Right lobe of liver (tissue), 6 donors: ENCODE results near the gene DNM1L. TPM values are rescaled to one million over a fixed set of nuclear protein-coding genes. Genes with fewer than 3 reads are reported as not detected.

Source experiments
- ATAC-seq, 4 donors: fragments of 200-7000 bp; cut with Tn5 transposase; one replicate each; pipeline ENCODE4 v1.9.1; 2020; ENCODE audit warnings: mild to moderate bottlenecking in 4 of 4, moderate library complexity in 4 of 4
- DNase-seq, 3 donors: peaks; one replicate each; pipeline ENCODE4 v3.0.0-alpha.2; 2020
- H3K27ac ChIP-seq, 3 donors: fragments of 200-600 bp; one replicate each; pipeline ENCODE4 v1.8.0; 2022
- H3K27me3 ChIP-seq, 2 donors: fragments of 200-600 bp; one replicate each; pipeline ENCODE4 v1.8.0; 2022
- H3K36me3 ChIP-seq, 4 donors: fragments of 200-600 bp; sonication (generic) in 1 of 4; one replicate each; pipeline versions ENCODE4 v1.5.1 to v1.8.0; 2017 to 2022; ENCODE audit warnings: control low read depth in 1 of 4
- H3K4me1 ChIP-seq, 4 donors: fragments of 200-600 bp; sonication (generic) in 1 of 4; one replicate each; pipeline versions ENCODE4 v1.5.1 to v1.8.0; 2017 to 2022; ENCODE audit warnings: control low read depth in 1 of 4
- H3K4me3 ChIP-seq, 3 donors: fragments of 200-600 bp; one replicate each; pipeline ENCODE4 v1.8.0; 2022
- H3K9me3 ChIP-seq, 4 donors: fragments of 200-600 bp; sonication (generic) in 1 of 4; one replicate each; pipeline versions ENCODE4 v1.5.1 to v1.8.0; 2017 to 2022; ENCODE audit warnings: control low read depth in 1 of 4
- POLR2A ChIP-seq: fragments of 450-650 bp; IDR thresholded peaks from one replicate; pipeline ENCODE4 v1.6.1; 2017; ENCODE audit warnings: antibody characterized with exemption, mild to moderate bottlenecking
- WGBS: methylation state at CpG from one replicate; pipeline ENCODE4 v1.1.6; 2018; ENCODE audit warnings: low coverage, low lambda C conversion rate; ENCODE audit not compliant: insufficient coverage; ENCODE audit errors: missing lambda C conversion rate; 5-methylcytosine and 5-hydroxymethylcytosine counted together
- intact Hi-C, 2 donors: fragments of 100-400 bp; cut with DNase I; formaldehyde crosslinking; loops; one replicate each; pipeline versions ENCODE4 v1.11.2 to v1.14.1; 2022
- total RNA-seq, 6 experiments: library from RNA; depleted of rRNA in 2 of 6; stranded (reverse); fragments of >200 nt in 2 of 6; fragmentation: NEBNext Ultra II Directional in 3 of 6; extraction: Animal tissue kit (Norgen Biotek cat#: 25700) in 3 of 6; gene quantifications; one replicate each; pipeline versions ENCODE4 v1.1.0 to v1.2.4, GENCODE V29; 2016 to 2023
- TF ChIP-seq, protein P1 (sequence below), 4 donors: fragments of 200-600 bp in 3 of 4; fragments of 450-650 bp in 1 of 4; IDR thresholded peaks; one replicate each; pipeline versions ENCODE4 v1.5.1 to v1.8.0; 2016 to 2022; ENCODE audit warnings: antibody characterized with exemption in 4 of 4, mild to moderate bottlenecking in 2 of 4
- donor health status: DM: no; HTN: yes; CAD: no.
- donor health status: DM: no; HTN: no; CAD: no.
- donor health status: DM: no; HTN: no; CAD: no.
- donor health status: DM: no; HTN: yes; CAD: no.
- donor health status: DM: no; HTN: yes; CAD: no.

Gene DNM1L
- total RNA-seq, 6 experiments from 2014 or later: 10.2 to 26.1 (median 21.1) TPM

DNA sequence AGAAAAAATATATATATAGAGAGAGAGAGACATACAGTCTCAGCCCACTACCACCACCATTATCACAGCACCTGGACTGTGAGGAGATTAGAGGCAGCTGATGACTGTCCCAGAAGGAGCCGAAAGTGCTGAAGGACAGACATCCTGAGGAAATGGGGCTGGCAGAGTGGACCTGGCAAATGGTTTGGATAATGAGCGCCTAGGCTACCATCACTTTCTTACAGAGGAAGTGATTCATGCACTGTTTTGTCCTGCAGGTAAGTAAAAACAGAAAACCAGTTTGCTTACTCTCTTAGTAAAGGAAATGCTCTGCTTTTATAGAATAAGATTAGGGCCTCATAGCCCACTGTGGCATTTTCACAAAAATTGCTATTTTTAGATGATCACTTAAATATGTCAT, 28.6 kb upstream of the DNM1L start:
- no peak for ATAC-seq
- DNase-seq: no peak
- 50% methylated on average over 2 of the region's 2 CpGs for WGBS
- no peaks in the 10 kb centered on the region for H3K36me3 ChIP-seq
- no peak for TF ChIP-seq POLR2A
- TF ChIP-seq, protein P1, sequence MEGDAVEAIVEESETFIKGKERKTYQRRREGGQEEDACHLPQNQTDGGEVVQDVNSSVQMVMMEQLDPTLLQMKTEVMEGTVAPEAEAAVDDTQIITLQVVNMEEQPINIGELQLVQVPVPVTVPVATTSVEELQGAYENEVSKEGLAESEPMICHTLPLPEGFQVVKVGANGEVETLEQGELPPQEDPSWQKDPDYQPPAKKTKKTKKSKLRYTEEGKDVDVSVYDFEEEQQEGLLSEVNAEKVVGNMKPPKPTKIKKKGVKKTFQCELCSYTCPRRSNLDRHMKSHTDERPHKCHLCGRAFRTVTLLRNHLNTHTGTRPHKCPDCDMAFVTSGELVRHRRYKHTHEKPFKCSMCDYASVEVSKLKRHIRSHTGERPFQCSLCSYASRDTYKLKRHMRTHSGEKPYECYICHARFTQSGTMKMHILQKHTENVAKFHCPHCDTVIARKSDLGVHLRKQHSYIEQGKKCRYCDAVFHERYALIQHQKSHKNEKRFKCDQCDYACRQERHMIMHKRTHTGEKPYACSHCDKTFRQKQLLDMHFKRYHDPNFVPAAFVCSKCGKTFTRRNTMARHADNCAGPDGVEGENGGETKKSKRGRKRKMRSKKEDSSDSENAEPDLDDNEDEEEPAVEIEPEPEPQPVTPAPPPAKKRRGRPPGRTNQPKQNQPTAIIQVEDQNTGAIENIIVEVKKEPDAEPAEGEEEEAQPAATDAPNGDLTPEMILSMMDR (IDR thresholded peaks at IDR 0.05): no peak
- no peaks in the 10 kb centered on the region for H3K27me3 ChIP-seq
- no peak overlapping the region for H3K4me3 ChIP-seq
- H3K4me1 ChIP-seq: peaks cover 0 to 13% (median 0%) of the 10 kb centered on the region in 4 donors
- no peak overlapping the region for H3K27ac ChIP-seq
- no peaks in the 10 kb centered on the region for H3K9me3 ChIP-seq
- intact Hi-C loops: loop anchor here in 1 of 2 donors (10.0 kb wide), 1 partner anchor 286 kb away; no protein-coding TSS in a partner anchor

DNA sequence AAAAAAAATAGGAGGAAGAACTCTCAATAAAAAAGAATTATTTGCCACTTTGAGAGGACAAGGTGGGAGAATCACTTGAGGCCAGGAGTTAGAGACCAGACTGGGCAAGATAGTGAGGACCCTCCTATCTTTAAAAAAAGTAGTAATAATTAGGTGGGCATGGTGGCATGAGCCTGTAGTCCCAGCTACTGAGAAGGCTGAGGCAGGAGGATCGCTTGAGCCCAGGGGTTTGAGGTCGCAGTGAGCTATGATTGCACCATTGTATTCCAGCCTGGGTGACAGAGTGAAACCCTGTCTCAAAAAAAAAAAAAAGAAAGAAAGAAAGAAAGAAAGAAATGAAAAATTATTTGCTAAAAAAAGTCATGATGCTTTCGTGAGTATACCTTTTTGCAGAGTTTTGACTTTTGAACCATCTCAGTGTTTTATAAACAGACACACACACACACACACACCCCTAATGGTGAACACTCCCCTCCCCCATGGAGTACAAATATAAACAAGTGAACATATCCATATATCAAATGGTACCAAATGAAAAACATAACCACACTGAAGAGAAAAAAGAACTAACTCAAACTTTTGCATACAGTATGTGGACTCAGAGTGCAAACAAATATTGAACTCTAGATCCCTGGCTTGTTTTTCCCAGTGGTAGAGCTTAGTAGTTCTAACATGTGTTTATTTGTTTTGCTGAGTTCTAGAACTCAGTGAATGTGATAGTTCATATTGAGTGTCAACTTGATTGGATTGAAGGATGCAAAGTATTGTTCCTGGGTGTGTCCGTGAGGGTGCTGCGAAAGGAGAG, 27.7 kb upstream of the DNM1L start:
- Histone ChIP-seq H3K4me1 (peaks cover 0 to 13% (median 0%) of the 10 kb centered on the region in 4 donors), H3K4me3 (no peak overlapping the region), H3K27me3 (no peaks in the 10 kb centered on the region), H3K27ac (no peak overlapping the region), H3K36me3 (no peaks in the 10 kb centered on the region), H3K9me3 (no peaks in the 10 kb centered on the region)
- intact Hi-C loops: loop anchor here in 1 of 2 donors (10.0 kb wide), 1 partner anchor 287 kb away; no protein-coding TSS in a partner anchor
- ATAC-seq: peak; percentile 64 to 80 (median 67)
- no peak for DNase-seq
- TF ChIP-seq, protein P1 (IDR thresholded peaks at IDR 0.05): no peak
- TF ChIP-seq POLR2A: no peak
- 82% methylated on average over 5 of the region's 5 CpGs for WGBS

DNA sequence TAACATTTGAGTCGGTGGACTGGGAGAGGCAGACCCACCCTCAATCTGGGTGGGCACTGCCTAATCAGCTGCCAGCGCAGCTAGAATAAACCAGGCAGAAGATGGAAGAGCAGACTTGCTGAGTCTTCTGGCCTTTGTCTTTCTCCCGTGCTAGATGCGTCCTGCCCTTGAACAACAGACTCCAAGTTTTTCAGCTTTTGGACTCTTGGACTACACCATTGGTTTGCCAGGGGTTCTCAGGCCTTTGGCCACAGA, 27.2 kb upstream of the DNM1L start:
- 71% methylated on average over 3 of the region's 4 CpGs for WGBS
- no peak for DNase-seq
- Histone ChIP-seq H3K9me3 (no peaks in the 10 kb centered on the region), H3K36me3 (no peaks in the 10 kb centered on the region), H3K27me3 (no peaks in the 10 kb centered on the region), H3K4me3 (no peak overlapping the region), H3K27ac (no peak overlapping the region), H3K4me1 (peaks cover 0 to 13% (median 0%) of the 10 kb centered on the region in 4 donors)
- peak in 1 of 4 donors; percentile 11 for ATAC-seq
- TF ChIP-seq, protein P1 (IDR thresholded peaks at IDR 0.05): no peak
- intact Hi-C loops: loop anchor here in 1 of 2 donors (10.0 kb wide), 1 partner anchor 287 kb away; no protein-coding TSS in a partner anchor

DNA sequence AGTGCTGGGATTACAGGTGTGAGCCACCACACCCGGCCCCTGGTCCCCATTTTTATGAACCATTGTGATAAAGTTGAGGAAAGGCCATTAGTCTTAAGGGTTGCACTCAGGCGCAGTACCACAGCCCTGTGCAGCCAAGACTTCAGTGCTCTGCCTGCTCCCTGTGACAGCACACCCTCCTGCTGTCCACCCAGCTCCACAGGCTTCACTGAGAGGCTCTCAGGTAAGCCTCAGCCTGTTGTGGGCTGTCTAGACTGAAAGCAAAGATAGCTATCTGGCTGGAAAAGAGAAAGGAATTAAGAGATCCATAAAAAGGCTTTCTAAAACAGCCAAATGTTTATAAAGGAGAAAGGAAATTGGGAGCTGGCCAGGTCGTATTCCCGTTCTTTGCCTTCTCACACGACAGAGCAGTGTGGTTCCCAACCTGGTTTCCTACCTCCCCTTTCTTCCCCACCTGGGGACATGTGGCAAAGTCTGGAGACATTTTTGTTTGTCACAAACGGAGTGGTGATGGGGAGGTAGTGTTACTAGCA, 19.1 kb upstream of the DNM1L start:
- WGBS: 51% methylated on average over 6 of the region's 6 CpGs
- H3K9me3 ChIP-seq: no peaks in the 10 kb centered on the region
- no peak overlapping the region for H3K27ac ChIP-seq
- intact Hi-C loops: loop anchor here (5.0 to 10.0 kb wide), 3 partner anchors 205 to 298 kb away; no protein-coding TSS in a partner anchor
- DNase-seq: no peak
- H3K4me3 ChIP-seq: no peak overlapping the region
- no peak for TF ChIP-seq POLR2A
- TF ChIP-seq, protein P1 (IDR thresholded peaks at IDR 0.05): no peak
- H3K27me3 ChIP-seq: no peaks in the 10 kb centered on the region
- ATAC-seq: no peak
- no peaks in the 10 kb centered on the region for H3K36me3 ChIP-seq
- H3K4me1 ChIP-seq: no peaks in the 10 kb centered on the region
